GM21526 (cell line): Measurements from ENCODE around the gene DUSP14.
A peak's percentile ranks its signal among the peaks of the same experiment; 100 is the strongest.
"Not testable (repeated sequence)": the region's sequence is repeated elsewhere in the genome, so short reads cannot be mapped to it uniquely, and the experiment has no call there.

Source experiments
- ATAC-seq: cut with Tn5 transposase; IDR thresholded peaks from one replicate; pipeline ENCODE4 v1.9.1; 2021; ENCODE audit warnings: moderate library complexity; ENCODE audit not compliant: unreplicated experiment, low FRiP score

DUSP14 gene, protein sequence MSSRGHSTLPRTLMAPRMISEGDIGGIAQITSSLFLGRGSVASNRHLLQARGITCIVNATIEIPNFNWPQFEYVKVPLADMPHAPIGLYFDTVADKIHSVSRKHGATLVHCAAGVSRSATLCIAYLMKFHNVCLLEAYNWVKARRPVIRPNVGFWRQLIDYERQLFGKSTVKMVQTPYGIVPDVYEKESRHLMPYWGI

DNA sequence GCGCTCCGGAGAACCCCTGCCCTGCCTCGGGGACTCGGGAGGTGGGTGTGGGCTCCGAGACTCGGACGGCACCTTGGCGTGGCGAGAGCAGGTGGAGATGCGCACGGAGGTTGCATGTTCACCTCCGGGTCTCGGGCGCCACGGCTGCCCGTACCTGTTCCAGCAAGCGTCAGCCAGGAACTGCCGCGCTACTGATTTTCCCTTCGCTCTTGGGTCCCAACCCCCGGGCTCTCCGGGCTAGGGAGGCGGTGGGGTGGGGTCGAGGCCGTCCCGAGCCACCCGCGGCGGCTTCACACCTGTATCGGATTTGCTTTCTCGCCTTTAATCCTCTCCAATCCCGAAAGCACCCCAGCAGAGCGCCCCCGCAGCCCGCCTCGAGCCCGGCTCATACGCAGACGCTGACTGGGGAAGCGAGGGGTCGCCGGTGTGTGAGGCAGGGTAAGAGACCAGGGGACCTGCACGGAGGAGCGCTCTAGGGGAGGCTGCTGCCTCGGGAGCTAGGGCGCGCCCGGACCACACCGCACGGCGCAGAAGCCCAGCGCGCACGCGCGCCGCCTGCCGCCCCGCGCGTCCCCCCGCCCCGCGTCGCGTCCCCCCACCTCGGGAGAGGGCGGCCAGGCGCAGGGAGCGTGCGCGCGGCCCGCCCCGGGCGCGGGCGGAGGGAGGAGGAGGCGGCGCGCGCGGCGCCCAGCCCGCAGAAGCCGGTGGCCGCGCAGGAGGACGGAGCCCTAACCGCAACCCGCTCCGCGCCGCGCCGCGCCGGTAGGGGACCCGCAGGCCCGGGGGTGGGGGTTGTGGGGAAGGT, at the start of gene DUSP14:
Gene DUSP14 (plus strand): TSS at position 695 of the 805 bp plus-strand sequence. CDS start 22,382 bp downstream, outside the sequence.
- peak; percentile 47 for ATAC-seq

DNA sequence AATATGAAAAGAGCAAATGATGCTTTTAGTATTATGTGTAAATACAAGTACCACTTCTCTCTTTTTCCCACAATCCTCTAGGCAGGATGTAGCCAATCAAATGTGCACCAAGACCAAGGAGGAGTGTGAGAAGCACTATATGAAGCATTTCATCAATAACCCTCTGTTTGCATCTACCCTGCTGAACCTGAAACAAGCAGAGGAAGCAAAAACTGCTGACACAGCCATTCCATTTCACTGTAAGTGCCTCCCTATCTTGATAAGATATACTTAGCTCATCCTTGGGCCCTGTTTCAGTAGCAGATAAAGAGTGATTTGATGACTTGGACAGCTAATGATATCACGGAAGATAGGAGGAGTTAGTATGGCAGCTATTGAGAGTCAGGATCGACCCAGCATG, 49.3 kb upstream of the DUSP14 start:
- no peak for ATAC-seq

DNA sequence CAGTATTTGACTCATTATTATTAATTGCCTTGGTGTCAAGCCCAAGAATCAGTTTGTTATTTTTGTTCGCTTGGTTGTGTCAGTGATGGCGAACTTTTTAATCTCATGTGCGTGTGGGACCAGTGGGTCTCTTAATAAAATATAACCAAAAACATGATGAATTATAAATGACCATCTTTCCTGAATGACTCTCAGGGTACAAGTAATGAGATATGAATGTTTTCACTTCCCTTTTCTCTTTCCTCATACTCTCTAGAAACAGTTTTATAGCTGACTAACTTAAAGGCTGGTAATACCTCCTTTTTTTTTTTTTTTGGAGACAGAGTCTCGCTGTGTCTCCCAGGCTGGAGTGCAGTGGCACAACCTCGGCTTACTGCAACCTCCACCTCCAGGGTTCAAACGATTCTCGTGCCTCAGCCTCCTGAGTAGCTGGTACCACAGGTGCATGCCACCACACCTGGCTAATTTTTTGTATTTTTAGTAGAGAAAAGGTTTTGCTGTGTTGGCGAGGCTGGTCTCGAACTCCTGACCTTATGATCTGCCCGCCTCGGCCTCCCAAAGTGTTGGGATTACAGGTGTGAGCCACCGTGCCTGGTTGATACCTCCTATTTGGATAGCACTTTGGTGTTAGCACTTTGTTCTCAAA, 48.2 kb upstream of the DUSP14 start:
- not testable (repeated sequence) for ATAC-seq

DNA sequence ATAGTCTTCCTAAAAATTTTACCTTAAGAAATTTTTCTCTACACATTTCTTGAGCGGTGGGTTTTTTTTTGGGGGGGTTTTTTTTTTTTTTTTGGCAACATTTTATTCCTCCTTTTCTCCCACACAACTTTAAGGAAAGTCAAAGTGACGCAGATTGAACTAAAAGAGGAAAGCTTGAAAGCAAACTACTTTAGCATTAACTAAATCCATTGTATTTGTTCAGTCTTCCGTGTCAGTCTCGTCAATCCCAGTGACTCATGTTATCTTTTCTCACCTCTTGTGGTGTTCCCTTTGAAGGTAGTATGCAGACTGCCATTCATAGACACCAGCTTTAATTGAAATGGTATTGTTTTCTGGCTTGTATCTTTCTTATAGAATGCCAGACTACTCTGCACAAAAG, 43.7 kb upstream of the DUSP14 start:
- no peak for ATAC-seq

DNA sequence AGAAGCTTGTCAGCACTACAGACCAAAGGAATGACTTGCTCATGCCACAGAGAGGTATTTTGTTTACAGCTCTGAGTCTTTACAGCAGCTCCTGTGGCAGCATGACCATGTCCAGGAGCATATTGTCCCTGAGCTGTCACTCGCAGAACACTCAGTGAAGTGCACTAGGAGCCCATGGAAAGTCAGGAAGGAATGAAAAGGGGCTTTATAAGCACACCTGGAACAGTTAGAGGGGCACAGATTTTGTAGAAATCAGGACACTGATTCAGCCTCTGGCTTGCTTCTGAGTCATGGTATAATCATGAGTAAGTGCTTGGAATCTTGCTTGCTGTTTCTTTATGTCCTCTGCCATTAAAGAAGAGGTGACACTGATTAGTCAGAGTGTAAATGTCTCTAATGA, 42.0 kb upstream of the DUSP14 start:
- ATAC-seq = no peak

DNA sequence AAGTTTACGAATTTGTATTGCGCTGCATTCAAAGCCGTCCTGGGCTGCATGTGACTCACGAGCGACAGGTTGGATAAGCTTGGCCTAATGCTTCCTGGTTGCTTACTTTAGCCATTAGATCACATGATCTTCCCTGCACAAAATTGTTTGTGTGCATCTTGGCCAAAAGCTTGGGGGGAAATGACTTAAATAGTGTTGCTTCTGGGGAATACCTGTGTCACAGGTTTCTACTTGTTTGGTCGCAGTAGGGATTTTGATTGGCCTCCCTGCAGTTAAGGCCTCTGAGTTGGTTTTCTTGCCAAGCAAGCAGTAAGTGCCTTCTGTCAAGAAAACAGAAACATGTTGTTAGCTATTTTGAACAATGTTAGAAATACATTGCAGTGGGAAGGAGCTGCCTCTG, 39.6 kb upstream of the DUSP14 start:
- ATAC-seq = no peak

DNA sequence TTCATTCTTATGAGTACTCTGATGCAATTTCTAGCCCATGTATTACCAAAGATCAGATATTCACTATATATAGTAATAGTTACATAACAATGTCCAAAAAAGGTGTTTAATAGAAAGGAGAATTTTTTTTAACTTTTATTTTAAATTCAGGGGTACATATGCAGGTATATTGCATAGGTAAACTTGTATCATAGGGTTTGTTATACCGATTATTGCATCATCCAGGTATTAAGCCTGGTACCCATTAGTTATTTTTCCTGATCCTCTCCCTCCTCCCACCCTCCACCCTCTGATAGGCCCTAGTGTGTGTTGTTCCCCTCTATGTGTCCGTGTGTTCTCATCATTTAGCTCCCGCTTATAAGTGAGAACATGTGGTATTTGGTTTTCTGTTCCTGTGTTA, 31.9 kb upstream of the DUSP14 start:
- not testable (repeated sequence) for ATAC-seq

DNA sequence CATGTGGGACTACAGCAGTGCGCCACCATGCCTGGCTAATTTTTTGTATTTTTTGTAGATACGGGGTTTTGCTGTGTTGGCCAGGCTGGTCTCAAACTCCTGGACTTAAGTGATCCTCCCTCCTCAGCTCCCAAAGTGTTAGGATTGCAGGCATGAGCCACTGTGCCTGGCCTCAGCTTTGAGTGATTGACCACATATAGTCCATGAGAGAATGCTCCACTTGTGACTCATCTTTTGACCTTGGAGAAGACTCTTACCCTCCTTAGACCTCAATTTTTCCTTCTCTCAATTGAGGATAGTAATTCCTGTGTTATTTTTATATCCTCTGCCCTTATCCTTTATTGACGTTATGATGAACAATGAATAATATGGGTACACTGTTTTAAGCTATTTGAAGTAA, 30.9 kb upstream of the DUSP14 start:
- no peak for ATAC-seq

DNA sequence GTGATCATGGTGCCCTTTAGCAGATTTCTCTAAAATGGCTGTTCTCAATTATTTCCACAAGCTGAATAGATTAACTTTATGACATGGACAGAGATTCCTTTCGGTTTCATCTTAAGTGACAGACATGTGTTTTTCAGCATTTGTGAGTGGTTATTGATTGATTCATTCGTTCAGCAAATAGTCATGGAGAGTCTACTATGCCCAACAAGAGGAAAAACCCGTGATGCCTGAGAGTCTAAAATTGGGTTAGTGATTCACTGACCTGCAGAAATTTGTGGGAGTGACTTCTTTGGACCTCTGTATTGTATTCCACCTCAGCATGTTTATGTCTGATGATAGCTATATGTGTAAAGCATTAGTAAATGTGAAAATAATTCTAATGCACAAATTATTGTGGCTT, 28.0 kb upstream of the DUSP14 start:
- no peak for ATAC-seq

DNA sequence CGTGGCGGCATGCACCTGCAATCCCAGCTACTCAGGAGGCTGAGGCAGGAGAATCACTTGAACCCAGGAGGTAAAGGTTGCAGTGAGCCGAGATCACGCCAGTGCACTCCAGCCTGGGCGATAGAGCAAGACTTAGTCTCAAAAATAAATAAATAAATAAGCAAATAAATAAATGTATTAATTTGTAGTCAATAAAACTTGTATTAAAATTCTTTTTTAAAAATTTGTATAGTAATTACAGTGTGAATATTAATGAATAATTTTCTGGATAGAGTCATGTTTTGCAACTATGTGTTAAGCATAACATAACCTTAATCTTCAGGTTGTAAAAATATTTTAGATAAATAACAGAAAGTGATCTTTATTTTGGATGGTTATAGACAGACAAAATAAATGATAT, 27.2 kb upstream of the DUSP14 start:
- no peak for ATAC-seq

DNA sequence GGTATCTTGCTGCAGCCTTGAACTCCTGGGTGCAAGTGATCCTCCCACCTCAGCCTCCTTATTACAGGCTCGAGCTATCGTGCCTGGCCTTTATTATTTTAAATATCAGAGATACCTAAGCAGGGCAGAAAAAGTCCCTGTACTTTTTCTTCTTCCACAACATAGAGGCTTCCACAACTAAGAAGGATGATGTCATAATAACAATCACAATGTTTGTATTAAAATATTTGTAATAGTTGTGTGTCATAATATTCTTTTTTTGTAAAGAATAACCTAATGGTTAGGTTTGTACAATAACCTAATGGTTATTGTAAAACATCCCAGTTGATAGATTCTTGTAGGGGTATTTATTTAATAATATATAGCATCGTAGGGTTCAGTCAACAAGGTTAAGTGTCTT, 26.7 kb upstream of the DUSP14 start:
- ATAC-seq = no peak

DNA sequence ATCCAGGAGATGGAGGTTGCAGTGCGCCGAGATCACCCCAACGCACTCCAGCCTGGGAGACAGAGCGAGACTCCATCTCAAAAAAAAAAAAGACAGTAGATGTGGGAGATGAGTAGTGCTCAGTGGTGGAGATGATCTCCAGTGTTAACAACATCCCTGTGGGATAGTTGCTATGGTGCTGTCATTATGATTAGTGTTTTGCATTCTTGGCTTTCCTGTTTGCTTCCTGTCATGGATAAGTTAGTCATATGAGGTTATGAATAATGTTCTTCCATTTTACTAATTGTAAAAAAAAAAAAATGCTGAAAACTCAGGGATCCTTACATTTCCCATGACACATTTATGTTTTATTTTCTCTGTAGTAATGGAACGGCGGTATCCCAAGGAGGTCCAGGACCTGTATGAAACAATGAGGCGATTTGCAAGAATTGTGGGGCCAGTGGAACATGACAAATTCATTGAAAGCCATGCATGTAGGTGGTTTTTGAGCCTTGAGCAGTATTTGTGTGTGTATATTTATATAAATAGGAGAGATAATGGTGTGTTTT, 24.5 kb upstream of the DUSP14 start:
- no peak for ATAC-seq

DNA sequence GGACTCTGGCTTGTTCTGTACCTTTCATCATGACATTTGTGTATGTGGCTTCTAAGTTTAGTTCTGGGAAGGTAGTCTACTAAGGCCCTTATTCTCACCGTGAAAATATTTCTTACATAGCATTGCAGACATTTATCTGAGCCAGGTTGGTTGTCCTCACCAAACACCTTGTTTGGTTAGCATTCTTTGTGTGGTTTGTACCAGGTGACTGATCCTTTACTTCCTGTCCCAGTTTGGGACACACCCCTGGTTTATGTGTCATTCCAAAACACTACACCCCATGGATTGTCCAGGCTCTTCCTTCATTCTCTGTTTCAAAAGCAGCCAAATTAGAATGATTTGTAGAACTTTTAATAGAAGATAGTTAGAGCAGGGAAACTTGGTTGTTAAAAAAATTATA, 23.2 kb upstream of the DUSP14 start:
- no peak for ATAC-seq

DNA sequence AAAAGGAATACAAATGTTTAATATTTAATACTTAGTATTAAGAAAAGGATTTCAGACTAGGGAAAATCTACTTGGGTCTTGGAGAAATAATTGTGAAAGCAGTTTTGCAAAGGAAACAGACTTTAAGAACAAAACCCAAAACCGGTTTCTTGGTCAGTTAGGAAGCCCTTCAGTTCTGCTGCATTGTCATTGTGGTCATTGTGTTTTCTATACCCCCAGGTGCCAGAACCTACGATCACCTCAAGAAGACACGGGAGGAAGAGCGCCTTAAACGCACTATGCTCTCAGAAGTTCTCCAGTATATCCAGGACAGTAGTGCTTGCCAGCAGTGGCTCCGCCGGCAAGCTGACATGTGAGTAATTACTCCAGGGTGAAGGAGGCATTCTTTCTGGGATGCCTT, 19.5 kb upstream of the DUSP14 start:
- ATAC-seq = no peak

DNA sequence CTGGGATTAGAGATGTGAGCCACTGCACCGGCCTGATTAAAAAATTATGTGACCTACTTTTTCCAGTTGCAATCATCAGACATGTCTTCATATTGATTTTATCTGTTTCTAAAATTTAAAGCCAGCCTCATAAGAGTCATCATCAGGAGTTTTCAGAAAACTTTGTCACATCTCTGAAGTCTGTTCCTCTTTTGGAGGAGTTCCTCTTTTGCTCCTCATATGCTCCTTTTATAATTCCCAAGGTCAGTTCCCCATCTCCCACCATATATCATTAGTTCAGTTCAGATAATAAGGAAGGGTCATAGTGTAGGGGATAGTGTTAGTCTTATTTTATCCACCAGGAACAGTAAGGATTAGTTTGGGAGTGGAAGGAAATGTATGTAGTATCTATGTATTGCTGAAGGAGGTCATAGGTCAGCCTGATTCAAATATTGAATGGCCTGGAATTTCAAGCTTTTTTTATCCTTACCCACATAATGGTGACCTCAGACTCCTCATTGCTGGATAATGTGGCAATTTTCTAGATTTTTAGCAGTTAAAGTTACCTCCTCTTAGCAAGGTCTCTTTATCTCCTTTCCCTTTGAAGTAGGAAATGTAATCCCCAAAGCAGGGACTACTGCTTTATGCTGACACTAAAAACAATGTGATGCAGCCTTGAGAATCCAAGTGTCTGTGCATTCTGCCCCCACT, 13.8 kb upstream of the DUSP14 start:
- ATAC-seq = no peak

DNA sequence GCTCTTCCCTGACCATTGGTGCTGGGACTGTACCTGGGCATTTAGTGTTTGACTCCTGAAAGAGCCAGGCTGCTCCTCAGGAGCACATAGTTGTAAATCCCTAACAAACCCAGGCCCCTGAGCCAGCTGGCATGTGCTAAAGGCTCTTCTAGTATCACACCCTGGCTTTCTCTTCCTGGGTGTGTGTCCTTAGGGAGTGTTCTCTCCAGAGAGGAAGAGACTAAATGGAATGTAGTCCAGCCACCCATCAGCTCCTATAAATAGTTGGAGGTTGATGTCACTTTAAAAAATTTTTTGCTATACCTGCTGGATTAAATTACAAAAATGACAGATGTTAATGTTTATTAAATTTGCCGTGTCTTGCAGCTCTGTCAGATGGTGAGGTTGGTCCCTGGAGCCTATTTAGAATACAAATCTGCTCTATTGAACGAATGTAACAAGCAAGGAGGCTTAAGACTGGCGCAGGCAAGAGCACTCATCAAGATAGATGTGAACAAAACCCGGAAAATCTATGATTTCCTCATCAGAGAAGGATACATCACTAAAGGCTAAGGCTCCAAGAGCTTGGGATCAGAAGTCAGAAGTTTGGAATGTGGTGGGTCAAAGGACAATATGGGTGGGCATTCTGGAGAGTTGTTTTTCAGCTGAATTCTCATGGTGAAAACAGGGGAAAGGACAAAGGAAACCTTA, 13.1 kb upstream of the DUSP14 start:
- ATAC-seq = no peak

DNA sequence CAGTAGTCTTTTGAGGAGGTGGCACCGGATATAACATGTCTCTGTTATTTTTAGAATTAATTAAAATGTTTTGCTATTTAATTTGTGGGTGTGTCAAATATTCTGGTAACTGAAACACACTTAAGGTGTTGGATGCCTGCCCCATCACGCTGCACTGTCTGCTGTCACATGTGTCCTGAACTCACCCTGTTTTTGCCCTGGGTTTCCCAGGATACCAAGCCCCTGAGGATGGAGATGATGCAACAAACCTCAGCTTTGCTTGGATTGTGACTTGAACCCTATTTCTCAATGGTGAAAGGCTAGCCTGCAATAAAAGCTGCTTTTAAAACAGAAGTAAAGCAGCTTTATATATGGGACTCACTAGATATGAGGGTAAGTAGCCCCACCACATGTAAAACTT, 11.5 kb upstream of the DUSP14 start:
- no peak for ATAC-seq

DNA sequence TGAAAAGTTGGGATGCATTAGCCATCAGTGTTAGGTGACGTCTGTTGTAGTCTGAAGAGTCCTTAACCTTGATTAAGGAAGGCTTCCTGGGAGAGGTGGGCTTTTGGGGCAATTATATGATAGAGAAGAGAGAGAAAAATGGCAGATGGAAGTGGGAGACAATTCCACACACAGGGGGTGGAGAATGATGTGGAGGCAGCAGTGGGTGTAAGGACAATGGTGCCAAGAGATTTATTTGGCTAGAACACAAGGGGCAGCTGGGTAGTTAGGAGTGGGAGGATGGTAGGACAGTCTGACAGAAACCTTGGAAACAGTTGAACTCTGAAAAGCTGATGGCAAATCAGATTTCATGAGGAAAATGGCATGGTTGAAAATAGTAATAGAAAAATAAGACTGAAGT, 10.7 kb upstream of the DUSP14 start:
- no peak for ATAC-seq

DNA sequence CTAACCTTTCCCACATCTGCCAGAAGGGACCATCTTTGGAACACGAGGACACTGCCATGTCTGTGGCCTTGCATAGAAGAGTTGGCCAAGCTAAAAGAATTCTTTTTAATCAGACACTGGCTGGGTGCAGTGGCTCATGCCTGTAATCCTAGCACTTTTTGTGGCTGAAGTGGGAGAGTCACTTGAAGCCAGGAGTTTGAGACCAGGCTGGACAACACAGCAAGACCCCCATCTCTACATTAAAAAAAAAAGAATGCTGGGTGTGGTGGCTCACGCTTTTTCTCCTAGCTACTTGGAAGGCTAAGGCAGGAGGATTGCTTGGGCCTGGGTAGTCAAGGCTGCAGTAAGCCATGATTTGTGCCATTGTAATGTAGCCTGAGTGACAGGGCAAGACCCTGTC, 9.3 kb upstream of the DUSP14 start:
- no peak for ATAC-seq

DNA sequence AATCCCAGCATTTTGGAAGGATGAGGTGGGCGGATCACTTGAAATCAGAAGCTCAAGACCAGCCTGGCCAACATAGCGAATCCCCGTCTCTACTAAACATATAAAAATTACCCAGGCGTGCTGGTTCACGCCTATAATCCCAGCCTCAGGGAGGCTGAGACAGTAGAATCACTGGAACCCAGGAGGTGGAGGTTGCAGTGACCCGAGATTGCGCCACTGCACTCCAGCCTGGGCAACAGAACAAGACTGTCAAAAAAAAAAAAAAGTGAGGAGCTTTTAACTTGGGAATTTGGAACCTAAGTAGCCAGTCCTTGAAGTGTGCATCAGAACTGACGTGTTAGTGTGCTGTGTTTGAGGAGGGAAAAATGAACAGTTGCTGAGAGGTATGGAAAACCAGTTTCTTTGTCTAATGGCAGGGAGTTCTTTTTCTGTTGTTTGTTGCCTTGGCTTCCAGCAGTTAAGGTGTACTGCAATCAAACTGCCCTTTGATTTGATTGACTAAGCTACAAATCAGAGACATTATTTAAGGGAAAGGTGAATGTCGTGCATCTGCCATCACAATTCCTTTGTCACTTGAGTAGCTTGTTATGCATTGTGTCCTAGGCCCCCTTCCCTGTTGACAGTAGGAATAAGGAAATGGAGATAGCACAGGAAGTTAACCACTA, 8.6 kb upstream of the DUSP14 start:
- no peak for ATAC-seq
